Measurements from ENCODE around the gene GHRH.

- TF ChIP-seq POLR2AphosphoS5 (IDR thresholded peaks at IDR 0.05) (no peak), CTCF (IDR thresholded peaks at IDR 0.05) (no peak), EP300 (IDR thresholded peaks at IDR 0.05) (no peak)
Measured at GRCh38 chr20:37243076-37243936, 18.3 kb downstream of the GHRH start.

All from stomach (tissue), 4 donors.